MG63 (cell line): Measurements from ENCODE around the gene PARD3B. TPM values are rescaled to one million over a fixed set of nuclear protein-coding genes. Genes with fewer than 3 reads are reported as not detected.

Source experiments
- DNase-seq: peaks from one replicate; pipeline ENCODE4 v3.0.0-alpha.2; 2020
- H3K27me3 ChIP-seq: fragments of 250-450 bp; sonication (Bioruptor Pico); 2 replicates; pipeline ENCODE4 v1.5.1; 2020; ENCODE audit warnings: mild to moderate bottlenecking, moderate library complexity
- H3K36me3 ChIP-seq: fragments of 250-450 bp; sonication (Bioruptor Pico); 2 replicates; pipeline ENCODE4 v1.5.1; 2020; ENCODE audit warnings: mild to moderate bottlenecking, moderate library complexity
- H3K4me3 ChIP-seq: fragments of 250-450 bp; sonication (Bioruptor Pico); 2 replicates; pipeline ENCODE4 v1.5.1; 2020; ENCODE audit warnings: mild to moderate bottlenecking, moderate library complexity
- H3K9me3 ChIP-seq: fragments of 250-450 bp; sonication (Bioruptor Pico); 2 replicates; pipeline ENCODE4 v1.5.1; 2020; ENCODE audit warnings: mild to moderate bottlenecking, moderate library complexity
- total RNA-seq: library from RNA; depleted of rRNA; stranded (reverse); fragments of >200 nt; shearing (Covaris generic); gene quantifications from 2 replicates; pipeline ENCODE4 v1.2.3, GENCODE V29; 2014; ENCODE audit warnings: low replicate concordance

The PARD3B gene
- total RNA-seq, 1 experiment from 2014 or later: 4.5 TPM

DNA sequence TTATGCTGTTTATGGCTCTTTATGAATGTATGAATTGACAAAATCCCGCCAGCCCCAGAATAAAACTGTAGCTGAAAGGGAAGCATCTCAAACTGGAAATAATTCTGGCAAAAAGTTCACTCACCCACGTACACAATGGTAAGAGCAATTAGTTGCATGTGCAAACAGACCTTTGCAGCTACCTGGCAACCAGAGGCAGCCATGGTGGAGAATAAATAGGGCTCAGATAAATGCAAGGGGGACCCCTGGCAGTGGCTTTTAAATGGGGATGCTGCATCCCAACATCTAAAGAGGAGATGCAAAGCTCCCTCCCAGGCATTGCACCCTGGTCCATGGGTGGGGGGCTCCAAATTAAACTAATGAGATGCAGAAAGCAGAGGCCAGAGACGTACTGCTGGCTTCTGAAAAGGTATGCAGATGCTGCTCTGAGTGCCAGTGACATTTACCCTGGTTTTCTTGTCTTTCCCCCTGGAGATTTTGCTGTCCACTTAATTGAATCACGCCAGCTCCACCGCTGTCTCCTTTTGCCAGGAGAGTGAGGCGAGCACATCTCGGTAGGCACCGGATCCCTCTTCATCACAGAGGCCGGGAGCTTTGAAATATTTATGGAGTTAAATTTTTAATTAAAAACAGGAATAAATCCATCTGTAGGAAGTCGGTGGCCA is 1010.4 kb downstream of the PARD3B start:
- no peak for DNase-seq
- no peaks in the 10 kb centered on the region for H3K27me3 ChIP-seq
- H3K4me3 ChIP-seq: no peak overlapping the region
- H3K36me3 ChIP-seq: no peaks in the 10 kb centered on the region
- H3K9me3 ChIP-seq: no peaks in the 10 kb centered on the region

DNA sequence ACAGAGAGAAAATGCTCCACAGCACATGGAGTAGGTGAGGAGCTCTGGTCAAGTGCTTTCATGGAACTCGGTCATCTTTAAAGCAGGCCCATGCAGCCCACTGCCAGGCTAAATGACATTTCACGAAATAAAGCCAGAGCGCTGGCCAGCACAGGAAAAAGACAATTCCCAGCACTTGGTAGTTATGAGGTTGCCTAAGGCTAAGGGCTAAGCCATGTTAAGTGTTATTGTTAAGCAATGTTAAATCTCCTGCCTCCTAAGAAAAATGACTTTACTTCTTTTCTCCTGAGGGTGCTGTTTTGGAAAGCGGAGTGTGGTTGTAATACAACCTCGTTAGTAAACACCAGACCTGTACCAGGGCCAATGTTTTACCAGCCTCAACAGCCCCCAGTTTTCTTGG is 1011.1 kb downstream of the PARD3B start:
- H3K27me3 ChIP-seq: no peaks in the 10 kb centered on the region
- no peaks in the 10 kb centered on the region for H3K9me3 ChIP-seq
- DNase-seq: no peak
- no peaks in the 10 kb centered on the region for H3K36me3 ChIP-seq
- no peak overlapping the region for H3K4me3 ChIP-seq

DNA sequence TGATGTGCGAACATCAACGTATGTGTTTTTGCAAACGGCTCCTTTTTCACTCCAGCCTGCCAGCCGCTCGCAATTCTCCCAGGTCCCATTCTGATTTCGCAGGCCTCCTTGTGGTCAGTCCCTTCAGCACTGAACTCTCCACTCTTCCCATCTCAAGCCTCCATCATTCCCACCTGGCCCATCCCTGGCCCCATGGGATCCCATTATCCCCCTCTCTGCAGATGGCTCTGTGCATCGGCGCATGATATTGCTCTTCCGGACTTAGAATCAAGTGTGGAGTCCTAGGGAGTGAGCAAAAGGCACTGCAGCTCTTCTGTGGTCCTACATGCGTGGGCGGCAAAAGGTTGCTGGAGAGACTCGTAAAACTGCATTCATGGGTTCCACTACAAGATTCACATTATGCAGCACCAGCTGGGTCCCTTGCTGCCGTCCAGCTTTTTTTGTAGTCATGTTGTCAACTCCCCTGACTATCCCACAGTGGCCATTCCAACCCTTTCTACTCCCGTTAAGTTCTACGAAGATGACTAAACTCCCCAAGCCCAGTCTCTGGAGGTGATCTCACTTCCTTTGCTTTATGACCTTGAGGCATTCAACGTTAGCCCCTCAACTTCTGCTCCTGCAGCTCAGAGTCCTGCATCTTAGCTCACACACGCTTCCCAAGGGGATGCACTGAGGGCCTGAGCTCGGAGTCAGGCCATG is 1011.7 kb downstream of the PARD3B start:
- H3K4me3 ChIP-seq: no peak overlapping the region
- DNase-seq: no peak
- H3K9me3 ChIP-seq: no peaks in the 10 kb centered on the region
- no peaks in the 10 kb centered on the region for H3K27me3 ChIP-seq
- no peaks in the 10 kb centered on the region for H3K36me3 ChIP-seq

DNA sequence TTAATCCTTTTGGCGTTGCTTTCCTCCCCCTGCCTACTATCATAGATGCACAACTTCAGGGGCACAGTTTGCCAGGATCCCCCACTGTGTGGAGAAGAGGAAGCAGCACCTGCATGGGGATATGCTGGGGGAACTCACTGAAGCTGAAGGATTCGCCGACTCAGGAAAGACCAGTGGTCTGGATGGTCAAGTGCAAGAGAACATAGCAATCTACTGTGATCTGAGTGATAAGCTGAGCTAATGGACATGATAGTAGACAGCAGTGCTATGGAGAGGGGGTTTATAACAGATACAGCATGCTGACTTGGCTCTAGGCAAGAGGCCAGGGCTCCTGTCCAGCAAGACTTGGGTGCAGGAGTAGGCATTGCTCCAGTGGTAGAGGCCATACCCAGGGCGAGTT is 1012.6 kb downstream of the PARD3B start:
- peak; percentile 7 for DNase-seq
- no peaks in the 10 kb centered on the region for H3K9me3 ChIP-seq
- no peaks in the 10 kb centered on the region for H3K27me3 ChIP-seq
- H3K36me3 ChIP-seq: no peaks in the 10 kb centered on the region
- no peak overlapping the region for H3K4me3 ChIP-seq

DNA sequence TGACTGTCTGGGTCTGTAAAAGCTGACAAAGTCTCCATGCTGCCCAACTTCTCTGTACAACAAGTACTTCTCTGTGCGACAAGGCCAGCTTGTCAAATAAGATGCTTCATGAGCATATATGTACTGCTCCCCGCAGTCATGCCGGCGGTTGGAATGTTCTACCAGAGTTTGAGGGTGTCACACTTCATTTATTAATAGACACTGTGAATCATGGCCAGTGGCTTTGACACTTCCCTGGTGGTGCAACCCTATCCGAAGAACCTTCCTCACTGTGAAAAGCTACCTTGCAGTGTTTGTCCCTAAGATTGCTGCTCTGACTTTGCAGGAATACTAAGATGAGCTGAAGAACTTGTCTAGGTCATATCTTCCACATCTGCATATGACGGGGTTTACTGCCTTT is 1016.2 kb downstream of the PARD3B start:
- no peaks in the 10 kb centered on the region for H3K36me3 ChIP-seq
- no peak overlapping the region for H3K4me3 ChIP-seq
- DNase-seq: no peak
- H3K9me3 ChIP-seq: no peaks in the 10 kb centered on the region
- H3K27me3 ChIP-seq: no peaks in the 10 kb centered on the region

DNA sequence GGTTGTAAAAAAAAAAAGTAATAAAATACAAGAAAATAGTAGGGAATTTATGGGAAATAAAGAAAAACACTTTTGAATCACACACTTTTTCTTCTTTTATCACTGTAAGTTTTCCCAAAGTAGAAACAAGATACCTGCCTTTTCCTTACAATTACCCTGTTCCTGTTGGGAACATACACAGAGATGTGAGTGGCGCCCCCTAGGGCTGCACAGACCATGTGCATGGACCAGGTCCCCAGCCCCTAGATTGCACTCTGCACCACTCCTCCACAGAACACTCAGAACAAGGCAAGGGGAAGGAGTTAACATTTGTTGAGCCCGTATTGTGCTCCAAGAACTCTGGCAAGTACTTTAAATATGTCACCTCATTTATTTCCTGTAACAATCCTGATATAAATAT is 1018.4 kb downstream of the PARD3B start:
- H3K36me3 ChIP-seq: no peaks in the 10 kb centered on the region
- DNase-seq: peak; percentile 11
- no peak overlapping the region for H3K4me3 ChIP-seq
- no peaks in the 10 kb centered on the region for H3K27me3 ChIP-seq
- no peaks in the 10 kb centered on the region for H3K9me3 ChIP-seq

DNA sequence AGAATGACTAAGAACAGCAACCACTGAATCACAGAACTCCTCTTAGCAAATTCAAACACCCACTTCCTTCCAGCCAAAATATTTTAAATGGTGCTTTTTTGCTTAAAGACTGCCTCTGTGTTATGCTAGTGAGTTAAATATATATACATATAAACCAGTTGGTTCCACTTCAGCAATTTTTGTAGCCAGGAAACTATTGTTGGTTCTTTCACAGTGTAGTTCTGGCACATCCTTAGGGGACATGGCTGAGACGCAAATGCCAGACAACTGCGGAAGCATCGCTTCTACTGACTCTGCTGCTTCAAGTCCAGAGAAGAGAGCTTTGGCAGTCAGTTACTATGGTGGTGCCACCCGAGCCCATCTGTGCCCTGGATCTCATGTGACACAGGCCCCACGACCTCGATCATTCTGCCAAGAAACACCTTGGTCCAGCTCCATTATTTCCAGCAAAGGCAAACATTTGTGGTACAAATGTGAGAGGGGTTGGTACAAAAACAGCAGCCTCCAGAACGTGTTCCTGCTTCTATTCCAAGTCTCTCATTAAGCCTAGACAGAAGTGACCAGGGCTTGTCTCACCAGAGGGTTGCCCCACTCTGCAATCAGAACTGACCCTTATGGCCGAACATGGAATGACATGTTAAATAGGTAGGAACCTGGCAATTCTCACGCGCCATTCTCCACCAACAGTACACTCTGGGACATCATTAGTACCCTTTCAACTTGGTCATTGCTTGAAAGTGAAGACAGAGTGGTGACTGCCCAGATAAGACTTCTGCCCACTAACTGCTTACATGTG is 1019.3 kb downstream of the PARD3B start:
- DNase-seq: no peak
- Histone ChIP-seq H3K4me3 (no peak overlapping the region), H3K9me3 (no peaks in the 10 kb centered on the region), H3K36me3 (no peaks in the 10 kb centered on the region), H3K27me3 (no peaks in the 10 kb centered on the region)

DNA sequence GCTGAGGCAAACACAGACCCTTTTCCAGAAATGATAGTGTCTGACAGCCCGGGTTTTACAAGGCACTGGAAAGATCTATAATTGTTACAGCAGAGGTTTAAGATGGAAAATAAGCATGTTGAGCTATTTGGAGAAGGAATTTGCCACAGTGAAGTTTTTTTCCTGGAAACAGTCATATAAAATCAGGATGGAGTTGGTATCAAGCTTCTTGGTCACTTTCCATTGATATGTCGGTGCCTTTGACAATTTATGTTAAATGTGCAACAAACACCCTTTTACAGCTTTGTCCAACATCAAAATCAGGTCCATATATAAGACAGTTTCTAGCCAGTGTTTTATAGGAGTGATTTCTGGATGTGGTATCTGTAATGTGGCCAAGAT is 1019.9 kb downstream of the PARD3B start:
- DNase-seq: no peak
- Histone ChIP-seq H3K27me3 (no peaks in the 10 kb centered on the region), H3K4me3 (no peak overlapping the region), H3K9me3 (no peaks in the 10 kb centered on the region), H3K36me3 (no peaks in the 10 kb centered on the region)

DNA sequence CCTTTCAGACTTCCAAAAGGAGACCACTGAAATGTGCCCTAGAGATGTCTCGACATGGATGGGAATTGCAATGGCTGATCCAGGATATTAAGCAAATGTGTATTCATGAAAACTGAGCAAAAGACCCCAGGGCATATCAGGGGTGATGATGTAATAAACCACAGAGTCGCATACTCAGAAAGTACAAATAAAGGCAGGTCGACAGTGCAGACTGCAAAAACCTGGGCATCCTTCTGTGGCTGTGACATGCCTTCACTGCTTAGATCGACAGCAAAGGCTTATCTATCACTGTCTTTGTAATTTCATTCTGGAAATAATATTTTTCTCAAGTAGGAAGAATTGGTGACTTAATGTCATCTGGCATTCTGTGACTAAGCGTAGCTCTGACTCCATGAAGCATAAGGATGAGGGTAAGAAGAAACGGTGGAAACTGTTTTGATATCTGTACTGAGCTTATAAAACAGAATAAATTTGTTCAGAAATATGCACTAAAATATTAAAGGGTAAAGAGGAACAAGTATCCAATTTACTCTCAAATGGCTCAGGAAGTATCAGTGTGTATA is 1021.4 kb downstream of the PARD3B start:
- Histone ChIP-seq H3K4me3 (no peak overlapping the region), H3K9me3 (no peaks in the 10 kb centered on the region), H3K36me3 (no peaks in the 10 kb centered on the region), H3K27me3 (no peaks in the 10 kb centered on the region)
- DNase-seq: no peak

DNA sequence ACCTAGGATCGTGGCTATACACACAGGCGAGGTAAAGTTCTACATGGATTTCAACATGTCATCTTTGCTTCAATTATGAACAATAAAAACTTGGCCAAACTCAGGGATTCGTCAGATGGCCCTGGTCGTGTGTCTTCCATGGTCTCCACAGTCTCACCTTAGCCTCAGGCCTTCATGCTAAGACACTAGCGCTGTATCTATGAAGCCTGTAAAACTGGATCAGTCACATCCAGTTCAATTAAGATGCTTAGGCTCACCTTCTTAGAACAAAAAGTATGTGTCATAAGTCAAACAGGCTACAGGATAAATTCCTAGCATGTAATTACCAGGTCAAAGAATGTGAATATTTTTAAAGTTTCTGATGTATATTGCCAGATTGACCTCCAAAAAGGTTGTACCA is 1023.3 kb downstream of the PARD3B start:
- no peak for DNase-seq
- no peaks in the 10 kb centered on the region for H3K27me3 ChIP-seq
- no peaks in the 10 kb centered on the region for H3K9me3 ChIP-seq
- H3K36me3 ChIP-seq: no peaks in the 10 kb centered on the region
- no peak overlapping the region for H3K4me3 ChIP-seq

DNA sequence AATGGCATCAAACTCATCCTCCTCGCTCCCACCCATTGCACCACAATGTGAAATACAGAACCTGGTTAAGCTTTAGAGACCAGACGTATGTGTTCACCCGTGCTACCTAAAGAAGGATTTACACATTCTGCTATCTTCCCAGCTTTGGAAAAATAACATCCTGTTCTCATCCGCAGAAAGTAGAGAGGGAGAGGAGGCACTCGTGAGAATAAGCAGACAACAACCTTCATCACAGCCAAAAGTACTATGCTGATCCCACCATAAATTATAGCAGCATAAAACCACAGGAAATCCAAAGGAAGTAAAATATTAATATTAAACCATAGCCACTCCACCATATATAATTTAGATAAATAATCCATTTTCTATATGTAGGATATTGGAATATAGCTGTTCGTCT is 1025.4 kb downstream of the PARD3B start:
- no peaks in the 10 kb centered on the region for H3K36me3 ChIP-seq
- DNase-seq: no peak
- H3K27me3 ChIP-seq: no peaks in the 10 kb centered on the region
- H3K9me3 ChIP-seq: no peaks in the 10 kb centered on the region
- no peak overlapping the region for H3K4me3 ChIP-seq

DNA sequence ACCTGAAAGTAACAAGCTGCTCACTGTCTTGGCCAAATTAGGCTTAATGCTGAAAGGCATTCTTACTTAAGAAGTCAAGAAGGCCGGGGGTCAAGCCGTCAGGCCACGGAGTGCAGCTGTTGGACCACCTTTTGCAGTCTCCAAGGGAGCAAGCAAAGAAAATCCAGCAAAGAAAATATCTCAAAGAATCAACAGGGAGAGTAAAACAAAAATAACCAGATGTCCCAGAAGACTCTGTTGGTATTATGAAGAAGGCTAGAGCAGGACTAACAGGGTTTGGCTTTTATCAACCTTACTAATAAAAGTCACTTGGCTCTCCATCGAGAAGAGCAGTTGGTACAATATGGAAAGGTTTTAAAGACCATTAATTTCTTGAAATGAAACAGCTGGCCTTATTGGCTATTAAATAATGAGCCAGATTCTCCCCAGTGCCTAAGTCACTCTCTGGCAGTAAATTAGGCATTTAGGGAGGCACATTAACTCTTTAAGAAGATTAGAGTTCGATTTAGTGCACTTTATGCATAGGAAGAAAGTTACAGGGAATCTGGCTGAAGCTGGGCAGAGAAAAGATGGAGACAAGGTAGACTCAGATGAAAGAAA is 1026.2 kb downstream of the PARD3B start:
- H3K4me3 ChIP-seq: no peak overlapping the region
- no peak for DNase-seq
- H3K9me3 ChIP-seq: no peaks in the 10 kb centered on the region
- no peaks in the 10 kb centered on the region for H3K36me3 ChIP-seq
- no peaks in the 10 kb centered on the region for H3K27me3 ChIP-seq

DNA sequence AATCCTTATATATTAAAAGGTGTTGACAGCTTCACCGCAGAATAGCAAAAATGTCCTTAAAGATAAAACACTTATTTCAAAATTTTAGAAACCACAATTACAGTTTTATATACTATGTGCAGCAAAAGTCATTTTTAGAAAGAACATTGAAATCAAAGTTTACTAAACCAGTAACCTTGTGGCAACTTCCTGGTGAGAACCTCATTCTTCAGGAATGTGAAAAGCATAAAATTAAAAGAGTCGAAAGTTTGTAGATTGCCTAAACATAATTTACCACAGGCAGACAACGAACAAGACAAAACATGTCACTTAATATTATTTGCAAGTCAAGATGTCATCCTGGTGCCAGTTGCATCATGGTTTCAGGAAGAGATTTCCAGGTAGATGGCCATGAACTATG is 1028.7 kb downstream of the PARD3B start:
- Histone ChIP-seq H3K36me3 (no peaks in the 10 kb centered on the region), H3K9me3 (no peaks in the 10 kb centered on the region), H3K27me3 (no peaks in the 10 kb centered on the region), H3K4me3 (no peak overlapping the region)
- no peak for DNase-seq

DNA sequence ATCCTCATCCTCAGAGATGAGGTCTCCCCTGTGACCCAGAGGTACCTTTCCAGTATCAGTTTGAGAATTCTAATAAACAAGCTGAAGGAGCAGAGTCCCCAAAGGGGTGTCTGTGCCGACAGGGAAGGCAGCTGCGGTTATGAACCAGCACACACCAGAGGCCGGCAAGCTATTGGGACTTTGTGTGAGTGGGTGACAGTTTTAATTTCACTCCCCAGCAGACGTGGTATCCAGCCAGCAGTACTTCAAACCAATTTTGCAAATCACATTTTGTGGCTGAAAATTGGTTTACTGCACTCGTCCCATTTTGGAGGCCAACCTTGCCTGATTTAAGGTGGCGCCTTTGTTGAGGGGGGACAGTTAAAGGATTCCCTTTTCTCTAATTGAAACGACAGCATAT is 1034.1 kb downstream of the PARD3B start:
- Histone ChIP-seq H3K27me3 (no peaks in the 10 kb centered on the region), H3K36me3 (no peaks in the 10 kb centered on the region), H3K4me3 (no peak overlapping the region), H3K9me3 (no peaks in the 10 kb centered on the region)
- DNase-seq: no peak

DNA sequence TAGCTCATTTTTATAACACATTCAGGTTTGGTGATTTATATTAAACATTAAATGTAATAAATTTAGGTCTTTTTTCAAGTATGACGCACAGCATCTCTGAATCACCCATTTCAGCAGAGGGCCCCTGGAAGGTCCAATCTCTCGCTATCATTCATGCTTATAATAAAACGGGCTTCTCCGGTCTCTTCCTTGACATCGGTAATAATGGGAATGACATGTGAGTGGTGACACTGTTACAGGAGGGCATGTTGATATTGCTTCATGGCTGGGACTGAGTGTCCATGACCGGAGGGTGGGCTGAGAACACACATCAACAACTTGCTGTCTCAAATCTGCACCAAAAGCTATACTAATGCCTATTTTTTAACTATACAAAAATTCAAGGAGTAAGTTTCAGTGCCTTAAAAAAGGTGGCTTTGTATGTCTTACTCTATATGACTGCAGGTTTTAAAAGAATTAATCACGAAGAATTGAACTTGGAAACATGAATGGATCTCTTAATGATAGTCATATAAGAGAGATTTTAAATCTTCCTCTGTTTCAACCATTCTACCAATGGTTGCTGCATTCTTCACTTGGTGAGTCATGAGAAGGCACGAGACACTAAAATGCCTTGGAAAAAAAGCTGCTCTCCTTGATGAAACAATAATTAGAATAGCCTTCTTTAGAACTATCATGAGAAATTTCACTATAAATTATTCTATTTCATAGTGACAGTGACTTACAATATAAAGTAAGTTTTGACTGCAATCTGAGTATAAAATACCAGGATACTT is 1035.1 kb downstream of the PARD3B start:
- no peak overlapping the region for H3K4me3 ChIP-seq
- DNase-seq: no peak
- no peaks in the 10 kb centered on the region for H3K9me3 ChIP-seq
- H3K27me3 ChIP-seq: no peaks in the 10 kb centered on the region
- H3K36me3 ChIP-seq: no peaks in the 10 kb centered on the region

DNA sequence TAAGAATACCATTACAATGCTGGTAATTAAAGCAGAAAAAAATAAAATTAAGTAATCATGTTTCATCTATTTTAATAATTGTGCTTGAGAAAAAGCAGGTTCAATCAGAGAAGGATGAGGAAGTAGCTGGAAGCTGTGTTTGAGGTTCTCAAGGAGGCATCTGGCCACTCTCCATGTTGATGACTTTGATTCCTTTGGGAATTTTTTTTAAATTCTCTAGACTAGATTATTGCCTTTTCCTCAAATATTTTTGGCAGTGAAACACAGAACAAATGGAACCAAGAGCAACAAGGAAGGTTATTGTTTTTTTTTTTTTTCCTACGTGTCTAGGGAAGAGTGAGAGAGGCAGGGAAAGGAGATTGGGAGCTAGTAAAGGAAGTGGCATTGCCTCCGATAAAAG is 1037.1 kb downstream of the PARD3B start:
- no peak overlapping the region for H3K4me3 ChIP-seq
- no peaks in the 10 kb centered on the region for H3K27me3 ChIP-seq
- H3K9me3 ChIP-seq: no peaks in the 10 kb centered on the region
- no peak for DNase-seq
- H3K36me3 ChIP-seq: no peaks in the 10 kb centered on the region
